Endothelial cell (in vitro differentiated cells): Measurements from ENCODE around the gene CTNNBL1. TPM values are rescaled to one million over a fixed set of nuclear protein-coding genes. Genes with fewer than 3 reads are reported as not detected.

Source experiments
- DNase-seq: peaks from one replicate; pipeline ENCODE4 v3.0.0; 2021; ENCODE audit warnings: low spot score
- H3K27ac Mint-ChIP-seq: one replicate; pipeline ENCODE4 v1.8.0; 2021; ENCODE audit warnings: mixed read lengths, inconsistent platforms; ENCODE audit not compliant: unreplicated experiment
- H3K27me3 Mint-ChIP-seq: one replicate; pipeline ENCODE4 v1.8.0; 2021; ENCODE audit warnings: mild to moderate bottlenecking, moderate library complexity, mixed read lengths, inconsistent platforms; ENCODE audit not compliant: unreplicated experiment
- H3K36me3 Mint-ChIP-seq: one replicate; pipeline ENCODE4 v1.8.0; 2021; ENCODE audit warnings: mild to moderate bottlenecking, low read depth, mixed read lengths, inconsistent platforms; ENCODE audit not compliant: unreplicated experiment
- H3K4me1 Mint-ChIP-seq: one replicate; pipeline ENCODE4 v1.8.0; 2021; ENCODE audit warnings: mild to moderate bottlenecking, mixed read lengths, inconsistent platforms; ENCODE audit not compliant: unreplicated experiment
- H3K4me3 Mint-ChIP-seq: one replicate; pipeline ENCODE4 v1.8.0; 2021; ENCODE audit warnings: mild to moderate bottlenecking, mixed read lengths, inconsistent platforms; ENCODE audit not compliant: unreplicated experiment
- H3K9me3 Mint-ChIP-seq: one replicate; pipeline ENCODE4 v1.8.0; 2021; ENCODE audit warnings: mixed read lengths, inconsistent platforms; ENCODE audit not compliant: unreplicated experiment
- CTCF ChIP-seq: fragments of 200-600 bp; sonication (generic); IDR thresholded peaks from one replicate; pipeline ENCODE4 v1.5.0; 2021; ENCODE audit warnings: antibody characterized with exemption; ENCODE audit not compliant: unreplicated experiment
- total RNA-seq: library from RNA; stranded (reverse); fragmentation: NEBNext Ultra II Directional; extraction: Animal tissue kit (Norgen Biotek cat#: 25700); gene quantifications from one replicate; pipeline ENCODE4 v1.2.1, GENCODE V29; 2021; ENCODE audit not compliant: unreplicated experiment

Gene CTNNBL1
- total RNA-seq, 1 donor from 2014 or later, result 84.8 TPM

- Mint-ChIP-seq H3K36me3 (no peaks in the 10 kb centered on the region), H3K4me1 (peaks cover 7% of the 10 kb centered on the region), H3K9me3 (no peaks in the 10 kb centered on the region), H3K27me3 (no peaks in the 10 kb centered on the region), H3K4me3 (no peak overlapping the region), H3K27ac (no peak overlapping the region)
- DNase-seq, result no peak
- TF ChIP-seq CTCF, result no peak
Observed at GRCh38 chr20:37821696-37822095, 127.9 kb downstream of the CTNNBL1 start.

GRCh38 chr20:37822141-37822601 is 128.3 kb downstream of the CTNNBL1 start:
- no peak overlapping the region for H3K27ac Mint-ChIP-seq
- no peaks in the 10 kb centered on the region for H3K9me3 Mint-ChIP-seq
- TF ChIP-seq CTCF, result no peak
- DNase-seq, result no peak
- H3K36me3 Mint-ChIP-seq, result no peaks in the 10 kb centered on the region
- no peaks in the 10 kb centered on the region for H3K27me3 Mint-ChIP-seq
- H3K4me3 Mint-ChIP-seq, result no peak overlapping the region
- H3K4me1 Mint-ChIP-seq, result peaks cover 12% of the 10 kb centered on the region

GRCh38 chr20:37823296-37823980 is 129.6 kb downstream of the CTNNBL1 start:
- Mint-ChIP-seq H3K36me3 (no peaks in the 10 kb centered on the region), H3K27ac (no peak overlapping the region), H3K9me3 (no peaks in the 10 kb centered on the region), H3K4me3 (no peak overlapping the region), H3K4me1 (peaks cover 18% of the 10 kb centered on the region), H3K27me3 (no peaks in the 10 kb centered on the region)
- no peak for DNase-seq
- no peak for TF ChIP-seq CTCF

GRCh38 chr20:37827605-37828004 is 133.8 kb downstream of the CTNNBL1 start:
- DNase-seq, result no peak
- Mint-ChIP-seq H3K27ac (no peak overlapping the region), H3K27me3 (no peaks in the 10 kb centered on the region), H3K4me1 (peaks cover 23% of the 10 kb centered on the region), H3K9me3 (no peaks in the 10 kb centered on the region), H3K36me3 (no peaks in the 10 kb centered on the region), H3K4me3 (no peak overlapping the region)
- no peak for TF ChIP-seq CTCF

GRCh38 chr20:37828684-37829083 is 134.9 kb downstream of the CTNNBL1 start:
- Mint-ChIP-seq H3K36me3 (no peaks in the 10 kb centered on the region), H3K27ac (no peak overlapping the region), H3K9me3 (no peaks in the 10 kb centered on the region), H3K4me3 (no peak overlapping the region), H3K4me1 (peaks cover 17% of the 10 kb centered on the region), H3K27me3 (peaks cover 1% of the 10 kb centered on the region)
- no peak for TF ChIP-seq CTCF
- DNase-seq, result no peak
